ENCODE results near the gene DZIP1. TPM values are rescaled to one million over a fixed set of nuclear protein-coding genes. Genes with fewer than 3 reads are reported as not detected.

Gene DZIP1
- total and polyA plus RNA-seq, 10 of the 15 experiments (the other 5 are each of a cell fraction or from before 2014, with no cell fraction given), result 0.01 to 1.9 (median 0.55) TPM

- DNase-seq (ENCODE audit: low read depth, low spot score), result no peak
- H2AFZ ChIP-seq (ENCODE audit: control insufficient read depth, low read depth, low read length), result no peak overlapping the region
- H3K9ac ChIP-seq (ENCODE audit: control insufficient read depth, insufficient read depth, low read length), result no peak overlapping the region
- H3K27ac ChIP-seq (ENCODE audit: control insufficient read depth, insufficient read depth), result no peak overlapping the region
- in situ Hi-C loops (cut with MboI) (no loop called here), intact Hi-C loops (cut with micrococcal nuclease; ENCODE audit: unreplicated experiment) (no loop called here)
- TF ChIP-seq RB1 (IDR thresholded peaks at IDR 0.05; ENCODE audit: borderline replicate concordance) (no peak), TCF7 (IDR thresholded peaks at IDR 0.05; ENCODE audit: borderline replicate concordance) (no peak), EZH2 (IDR thresholded peaks at IDR 0.05; ENCODE audit: borderline replicate concordance, control insufficient read depth, low read depth, low read length) (no peak), TBL1XR1 (IDR thresholded peaks at IDR 0.05; ENCODE audit: low read depth, low read length) (no peak), NBN (IDR thresholded peaks at IDR 0.05) (no peak)
- H3K4me3 ChIP-seq, result no peak overlapping the region
- CTCF ChIA-PET, result interaction anchor here (1.9 kb wide), 1 partner anchor 13 kb away, joined by 6 read pairs; no protein-coding TSS in a partner anchor
- no peaks in the 10 kb centered on the region for H3K36me3 ChIP-seq (ENCODE audit: control insufficient read depth in 2 of 2, insufficient read depth in 2 of 2, low read length in 1 of 2)
- POLR2A ChIA-PET, result no interaction called here
- H3K27me3 ChIP-seq (replicated peaks in 1 of 2; ENCODE audit: control insufficient read depth in 2 of 2, insufficient read depth in 2 of 2, low read length in 1 of 2), result no peaks in the 10 kb centered on the region; a peak in 1 of 4 replicates
- WGBS (ENCODE audit: insufficient coverage, insufficient replicate concordance, low lambda C conversion rate, missing lambda C conversion rate), result 67% methylated on average over 6 of the region's 6 CpGs
- no peaks in the 10 kb centered on the region for H3K4me1 ChIP-seq (ENCODE audit: control insufficient read depth, insufficient read depth, low read length)
- no peaks in the 10 kb centered on the region; the same call in 1 of the 2 replicates for H3K79me2 ChIP-seq (ENCODE audit: control insufficient read depth, insufficient read depth, low read length)
- H3K9me3 ChIP-seq (replicated peaks; ENCODE audit: control insufficient read depth, insufficient read depth, low read length), result no peaks in the 10 kb centered on the region
- no peak overlapping the region for H3K4me2 ChIP-seq (ENCODE audit: control insufficient read depth, insufficient read depth)
- RAD21 ChIA-PET (ENCODE audit: unreplicated experiment), result no interaction called here
- no peak for FAIRE-seq
- SMC1A ChIA-PET (ENCODE audit: uncharacterized antibody, unreplicated experiment), result interaction anchor here (1.4 kb wide), 1 partner anchor 110 kb away, joined by 3 read pairs; no protein-coding TSS in a partner anchor
- no TSS peak for BruUV-seq (replicated peaks)
- ATAC-seq, result no peak
- no peaks in the 10 kb centered on the region for H4K20me1 ChIP-seq (ENCODE audit: control insufficient read depth, insufficient read depth)
These were observed 2.8 kb upstream of the DZIP1 start for GRCh38 chr13:95647321-95647720.

- Histone ChIP-seq H3K9ac (ENCODE audit: control insufficient read depth, insufficient read depth, low read length) (peak overlapping the region; percentile 10; the same call in 1 of the 2 replicates), H2AFZ (ENCODE audit: control insufficient read depth, low read depth, low read length) (peak overlapping the region; percentile 52), H3K4me3 (peak overlapping the region; percentile 64), H4K20me1 (ENCODE audit: control insufficient read depth, insufficient read depth) (no peaks in the 10 kb centered on the region), H3K79me2 (ENCODE audit: control insufficient read depth, insufficient read depth, low read length) (no peaks in the 10 kb centered on the region; the same call in 1 of the 2 replicates), H3K27me3 (replicated peaks in 1 of 2; ENCODE audit: control insufficient read depth in 2 of 2, insufficient read depth in 2 of 2, low read length in 1 of 2) (peaks cover 0 to 4% of the 10 kb centered on the region in 2 experiments; a peak in 2 of 4 replicates), H3K36me3 (ENCODE audit: control insufficient read depth in 2 of 2, insufficient read depth in 2 of 2, low read length in 1 of 2) (no peaks in the 10 kb centered on the region), H3K27ac (ENCODE audit: control insufficient read depth, insufficient read depth) (no peak overlapping the region), H3K9me3 (replicated peaks; ENCODE audit: control insufficient read depth, insufficient read depth, low read length) (no peaks in the 10 kb centered on the region), H3K4me1 (ENCODE audit: control insufficient read depth, insufficient read depth, low read length) (no peaks in the 10 kb centered on the region), H3K4me2 (ENCODE audit: control insufficient read depth, insufficient read depth) (peak overlapping the region; percentile 69; the same call in 1 of the 2 replicates)
- DNase-seq (ENCODE audit: low read depth, low spot score) (no peak), ATAC-seq (peak; percentile 66), FAIRE-seq (no peak)
- intact Hi-C loops (cut with micrococcal nuclease; ENCODE audit: unreplicated experiment), result no loop called here
- POLR2A ChIA-PET, result no interaction called here
- CTCF ChIA-PET, result interaction anchor here (0.9 to 1.0 kb wide), 2 partner anchors 12 to 16 kb away, joined by 3 to 4 read pairs; no protein-coding TSS in a partner anchor
- no TSS peak for BruUV-seq (replicated peaks)
- in situ Hi-C loops (cut with MboI), result no loop called here
- SMC1A ChIA-PET (ENCODE audit: uncharacterized antibody, unreplicated experiment), result no interaction called here
- 2% methylated on average over 56 of the region's 62 CpGs for WGBS (ENCODE audit: insufficient coverage, insufficient replicate concordance, low lambda C conversion rate, missing lambda C conversion rate)
- RAD21 ChIA-PET (ENCODE audit: unreplicated experiment), result no interaction called here
- TF ChIP-seq SMAD5 (IDR thresholded peaks at IDR 0.05; ENCODE audit: low read depth) (no peak), NKRF (conservative IDR thresholded peaks at IDR 0.05) (no peak), GABPA (IDR thresholded peaks at IDR 0.05; ENCODE audit: low read depth) (no peak), BRCA1 (IDR thresholded peaks at IDR 0.05; ENCODE audit: low read depth, low read length) (no peak), ZNF217 (IDR thresholded peaks at IDR 0.05) (no peak), EZH2 (IDR thresholded peaks at IDR 0.05; ENCODE audit: borderline replicate concordance, control insufficient read depth, low read depth, low read length) (no peak), SUZ12 (IDR thresholded peaks at IDR 0.05; ENCODE audit: unreplicated experiment) (no peak), SMC3 (IDR thresholded peaks at IDR 0.05; ENCODE audit: borderline replicate concordance, low read length) (no peak), ZNF622 (IDR thresholded peaks at IDR 0.05) (no peak), ZSCAN29 (IDR thresholded peaks at IDR 0.05) (no peak), NFYA (IDR thresholded peaks at IDR 0.05; ENCODE audit: borderline replicate concordance, low read depth, low read length) (no peak), MTA2 (IDR thresholded peaks at IDR 0.05; ENCODE audit: low read depth) (no peak), HDAC6 (IDR thresholded peaks at IDR 0.05; ENCODE audit: unreplicated experiment) (peak; percentile 90), ZBED1 (IDR thresholded peaks at IDR 0.05; ENCODE audit: borderline replicate concordance) (no peak)
These were observed 439 bp downstream of the DZIP1 start for GRCh38 chr13:95643936-95644598.
